GM12878 (cell line): ENCODE results near the gene SLC12A6. TPM values are rescaled to one million over a fixed set of nuclear protein-coding genes. Genes with fewer than 3 reads are reported as not detected.

ENCODE experiments used
- ASH2L ChIP-seq: fragments of 300-600, 200-600 bp; sonication (generic); IDR thresholded peaks from 2 replicates; pipeline ENCODE4 v1.6.1; 2017; ENCODE audit warnings: low read depth, mild to moderate bottlenecking, borderline replicate concordance
- ATF7 ChIP-seq: fragments of 450-650 bp; IDR thresholded peaks from 2 replicates; pipeline ENCODE4 v1.6.1; 2016; ENCODE audit warnings: low read depth, mild to moderate bottlenecking
- CREB1 ChIP-seq: IDR thresholded peaks from 2 replicates; pipeline ENCODE4 v1.6.1; 2012; ENCODE audit warnings: low read depth, mild to moderate bottlenecking, inconsistent platforms
- CREM ChIP-seq: IDR thresholded peaks from 2 replicates; pipeline ENCODE4 v1.6.1; 2014; ENCODE audit warnings: antibody characterized with exemption, low read depth
- GABPA ChIP-seq: IDR thresholded peaks from 2 replicates; pipeline ENCODE4 v1.6.1; 2014; ENCODE audit warnings: antibody characterized with exemption, low read depth, mild to moderate bottlenecking, inconsistent platforms
- JUNB ChIP-seq: IDR thresholded peaks from 2 replicates; pipeline ENCODE4 v1.6.1; 2016; ENCODE audit warnings: antibody characterized with exemption, mild to moderate bottlenecking
- KDM1A ChIP-seq: fragments of 200-600 bp; sonication (generic); IDR thresholded peaks from 2 replicates; pipeline ENCODE4 v1.6.1; 2016; ENCODE audit warnings: borderline replicate concordance
- MEF2A ChIP-seq: IDR thresholded peaks from 2 replicates; pipeline ENCODE4 v1.6.1; 2011; ENCODE audit warnings: low read depth, mild to moderate bottlenecking, low read length, moderate library complexity; ENCODE audit not compliant: insufficient read depth
- MEF2B ChIP-seq: fragments of 450-650 bp; IDR thresholded peaks from 2 replicates; pipeline ENCODE4 v1.6.1; 2018; ENCODE audit warnings: mild to moderate bottlenecking, moderate library complexity; ENCODE audit not compliant: partially characterized antibody, poor library complexity, severe bottlenecking
- MTA2 ChIP-seq: fragments of 450-650 bp; IDR thresholded peaks from 2 replicates; pipeline ENCODE4 v1.6.1; 2016; ENCODE audit warnings: low read depth, mild to moderate bottlenecking, moderate library complexity
- NFYB ChIP-seq: IDR thresholded peaks from 2 replicates; pipeline ENCODE4 v1.6.1; 2011; ENCODE audit warnings: low read depth, mild to moderate bottlenecking, low read length, improper control_type of control experiment, moderate library complexity; ENCODE audit not compliant: insufficient read depth
- PAX5 ChIP-seq: IDR thresholded peaks from 2 replicates; pipeline ENCODE4 v1.6.1; 2011; ENCODE audit warnings: low read depth, low read length, borderline replicate concordance
- PAX8 ChIP-seq: fragments of 450-650 bp; IDR thresholded peaks from 2 replicates; pipeline ENCODE4 v1.6.1; 2017; ENCODE audit warnings: mild to moderate bottlenecking, moderate library complexity
- RCOR1 ChIP-seq: conservative IDR thresholded peaks from 2 replicates; pipeline ENCODE4 v1.6.1; 2012; ENCODE audit warnings: low read depth, low read length, improper control_type of control experiment
- ZNF384 ChIP-seq: IDR thresholded peaks from 2 replicates; pipeline ENCODE4 v1.6.1; 2012; ENCODE audit warnings: low read depth, mild to moderate bottlenecking, low read length, improper control_type of control experiment, borderline replicate concordance
- polyA plus RNA-seq, 11 experiments: library from polyadenylated mRNA; depleted of rRNA in 4 of 11; unstranded in 6 of 11; stranded (reverse) in 5 of 11; fragments of >200 nt; fragmentation: Nextera tagmentation in 4 of 11; fragmentation: Illumina TruSeq in 1 of 11; extraction: Ambion mirVana in 4 of 11; extraction: Trizol in 1 of 11; gene quantifications; 1 replicate in 1 of 11; 2 replicates in 10 of 11; pipeline versions ENCODE4 v1.2.1 to v1.2.3, GENCODE V29; 2011 to 2016; ENCODE audit warnings: inconsistent platforms in 2 of 11, missing spikeins in 2 of 11, low read depth in 1 of 11
- total RNA-seq, 4 experiments: library from RNA; depleted of rRNA in 3 of 4; stranded (reverse); fragments of >200 nt in 3 of 4; fragmentation: Illumina TruSeq in 1 of 4; extraction: Trizol in 1 of 4; gene quantifications; 2 replicates each; pipeline versions ENCODE4 v1.2.1 to v1.2.3, GENCODE V29; 2013 to 2021
- TF ChIP-seq, protein P1 (sequence below): IDR thresholded peaks from 2 replicates; pipeline ENCODE4 v1.6.1; 2012; ENCODE audit warnings: low read length, inconsistent platforms
- TF ChIP-seq, protein P2 (sequence below): IDR thresholded peaks from 2 replicates; pipeline ENCODE4 v1.6.1; 2012; ENCODE audit warnings: mild to moderate bottlenecking, low read depth, low read length

The SLC12A6 gene
- total and polyA plus RNA-seq, 10 of the 15 experiments (the other 5 are each of a cell fraction or from before 2014, with no cell fraction given): 4.7 to 94.4 (median 34.2) TPM

DNA sequence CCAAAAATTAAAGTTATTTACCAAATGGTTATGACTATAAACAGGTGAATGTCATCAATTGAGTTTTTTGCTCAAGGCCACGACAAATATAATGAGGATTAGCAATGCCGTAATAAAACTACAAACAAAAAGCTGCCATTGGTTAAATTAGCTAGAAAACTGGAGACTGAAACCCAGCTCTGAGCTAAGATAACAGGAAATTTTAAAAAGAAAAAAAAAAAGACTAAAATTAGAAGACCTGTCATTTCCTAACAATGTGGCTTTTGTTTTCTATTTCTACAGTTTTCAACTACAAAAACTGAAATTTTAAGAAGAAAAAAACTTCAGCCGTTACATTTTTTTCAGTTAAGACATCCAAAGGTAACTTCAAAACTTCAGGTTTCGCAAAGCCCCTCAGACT, 9.7 kb downstream of the SLC12A6 start (continued):
- TF ChIP-seq CREM (peak; percentile 14; the same call in 1 of the 2 replicates), MTA2 (0 out of 2 replicates have a peak, but pooled peaks have one; percentile 6), KDM1A (no peak), RCOR1 (no peak), JUNB (peak; percentile 52; the same call in 1 of the 2 replicates), MEF2B (peak; percentile 22), PAX5 (no peak), NFYB (peak; percentile 67; the same call in 1 of the 2 replicates), MEF2A (peak; percentile 93), ASH2L (0 out of 2 replicates have a peak, but pooled peaks have one; percentile 63), CREB1 (peak; percentile 72; the same call in 1 of the 2 replicates), PAX8 (peak; percentile 12; the same call in 1 of the 2 replicates), GABPA (0 out of 2 replicates have a peak, but pooled peaks have one; percentile 10), ATF7 (peak; percentile 56; the same call in 1 of the 2 replicates), ZNF384 (peak; percentile 85)
- TF ChIP-seq, protein P1, sequence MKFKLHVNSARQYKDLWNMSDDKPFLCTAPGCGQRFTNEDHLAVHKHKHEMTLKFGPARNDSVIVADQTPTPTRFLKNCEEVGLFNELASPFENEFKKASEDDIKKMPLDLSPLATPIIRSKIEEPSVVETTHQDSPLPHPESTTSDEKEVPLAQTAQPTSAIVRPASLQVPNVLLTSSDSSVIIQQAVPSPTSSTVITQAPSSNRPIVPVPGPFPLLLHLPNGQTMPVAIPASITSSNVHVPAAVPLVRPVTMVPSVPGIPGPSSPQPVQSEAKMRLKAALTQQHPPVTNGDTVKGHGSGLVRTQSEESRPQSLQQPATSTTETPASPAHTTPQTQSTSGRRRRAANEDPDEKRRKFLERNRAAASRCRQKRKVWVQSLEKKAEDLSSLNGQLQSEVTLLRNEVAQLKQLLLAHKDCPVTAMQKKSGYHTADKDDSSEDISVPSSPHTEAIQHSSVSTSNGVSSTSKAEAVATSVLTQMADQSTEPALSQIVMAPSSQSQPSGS: peak; percentile 28; the same call in 1 of the 2 replicates
- TF ChIP-seq, protein P2, sequence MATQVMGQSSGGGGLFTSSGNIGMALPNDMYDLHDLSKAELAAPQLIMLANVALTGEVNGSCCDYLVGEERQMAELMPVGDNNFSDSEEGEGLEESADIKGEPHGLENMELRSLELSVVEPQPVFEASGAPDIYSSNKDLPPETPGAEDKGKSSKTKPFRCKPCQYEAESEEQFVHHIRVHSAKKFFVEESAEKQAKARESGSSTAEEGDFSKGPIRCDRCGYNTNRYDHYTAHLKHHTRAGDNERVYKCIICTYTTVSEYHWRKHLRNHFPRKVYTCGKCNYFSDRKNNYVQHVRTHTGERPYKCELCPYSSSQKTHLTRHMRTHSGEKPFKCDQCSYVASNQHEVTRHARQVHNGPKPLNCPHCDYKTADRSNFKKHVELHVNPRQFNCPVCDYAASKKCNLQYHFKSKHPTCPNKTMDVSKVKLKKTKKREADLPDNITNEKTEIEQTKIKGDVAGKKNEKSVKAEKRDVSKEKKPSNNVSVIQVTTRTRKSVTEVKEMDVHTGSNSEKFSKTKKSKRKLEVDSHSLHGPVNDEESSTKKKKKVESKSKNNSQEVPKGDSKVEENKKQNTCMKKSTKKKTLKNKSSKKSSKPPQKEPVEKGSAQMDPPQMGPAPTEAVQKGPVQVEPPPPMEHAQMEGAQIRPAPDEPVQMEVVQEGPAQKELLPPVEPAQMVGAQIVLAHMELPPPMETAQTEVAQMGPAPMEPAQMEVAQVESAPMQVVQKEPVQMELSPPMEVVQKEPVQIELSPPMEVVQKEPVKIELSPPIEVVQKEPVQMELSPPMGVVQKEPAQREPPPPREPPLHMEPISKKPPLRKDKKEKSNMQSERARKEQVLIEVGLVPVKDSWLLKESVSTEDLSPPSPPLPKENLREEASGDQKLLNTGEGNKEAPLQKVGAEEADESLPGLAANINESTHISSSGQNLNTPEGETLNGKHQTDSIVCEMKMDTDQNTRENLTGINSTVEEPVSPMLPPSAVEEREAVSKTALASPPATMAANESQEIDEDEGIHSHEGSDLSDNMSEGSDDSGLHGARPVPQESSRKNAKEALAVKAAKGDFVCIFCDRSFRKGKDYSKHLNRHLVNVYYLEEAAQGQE: no peak
